Endothelial cell of umbilical vein (primary cell): ENCODE measurements around the gene C3orf20. TPM values are rescaled to one million over a fixed set of nuclear protein-coding genes. Genes with fewer than 3 reads are reported as not detected.
A peak's percentile ranks its signal among the peaks of the same experiment; 100 is the strongest.
"Not testable (repeated sequence)": the region's sequence is repeated elsewhere in the genome, so short reads cannot be mapped to it uniquely, and the experiment has no call there.

ENCODE experiments used
- BruUV-seq: library from RNA; stranded (reverse); fragments of 400-500 nt; replicated peaks from 2 replicates; lab custom pipeline; 2021; lab: Mats Ljungman, UMichigan
- CTCF ChIA-PET: fragments of 300-600, 350-600 bp; sonication (Branson Sonifier 250); formaldehyde crosslinking; loops from one replicate; lab custom pipeline; 2021; ENCODE audit warnings: antibody characterized with exemption, inconsistent platforms; lab: Charles Lee
- POLR2A ChIA-PET: fragments of 300-600, 350-600 bp; sonication (Branson Sonifier 250); formaldehyde crosslinking; loops from one replicate; lab custom pipeline; 2021; ENCODE audit warnings: antibody characterized with exemption, inconsistent platforms; lab: Charles Lee
- DNase-seq: peaks from one replicate; pipeline ENCODE4 v3.0.0-alpha.2; 2011; ENCODE audit warnings: low read depth, low spot score
- FAIRE-seq: peaks from 2 replicates; lab custom pipeline; 2011; peaks lifted over from hg19 to GRCh38; lab: Jason Lieb, UNC
- H2AFZ ChIP-seq: 2 replicates; pipeline ENCODE4 v1.6.0; 2012; ENCODE audit warnings: low read depth, low read length, control low read depth, inconsistent platforms
- H3K27ac ChIP-seq: 2 replicates; pipeline ENCODE4 v1.5.1; 2011; ENCODE audit warnings: low read depth, mild to moderate bottlenecking, control low read depth, low read length, moderate library complexity; ENCODE audit not compliant: insufficient read depth
- H3K27me3 ChIP-seq, 2 experiments: 2 replicates each; pipeline versions ENCODE4 v1.6.0 to v1.6.1; 2011; ENCODE audit warnings: low read length in 2 of 2, mixed read lengths in 1 of 2; ENCODE audit not compliant: control insufficient read depth in 2 of 2, insufficient read depth in 2 of 2
- H3K36me3 ChIP-seq, 2 experiments: 2 replicates in 1 of 2; 3 replicates in 1 of 2; pipeline ENCODE4 v1.5.1; 2011; ENCODE audit warnings: low read length in 2 of 2, mild to moderate bottlenecking in 1 of 2, moderate library complexity in 1 of 2; ENCODE audit not compliant: control insufficient read depth in 2 of 2, insufficient read depth in 2 of 2; ENCODE audit errors: extremely low read depth in 1 of 2
- H3K4me1 ChIP-seq: 3 replicates; pipeline ENCODE4 v1.5.1; 2011; ENCODE audit warnings: mild to moderate bottlenecking, low read length; ENCODE audit not compliant: control insufficient read depth, insufficient read depth; ENCODE audit errors: extremely low read depth
- H3K4me2 ChIP-seq: 2 replicates; pipeline ENCODE4 v1.6.1; 2011; ENCODE audit warnings: low read length, control low read depth, mixed read lengths; ENCODE audit not compliant: insufficient read depth
- H3K4me3 ChIP-seq, 3 experiments: fragments of 200-600 bp in 1 of 3; sonication (generic), shearing (Covaris generic) in 1 of 3; replicated peaks in 1 of 3; 2 replicates each; pipeline ENCODE4 v1.5.1; 2011 to 2016; ENCODE audit warnings: control low read depth in 3 of 3, low read length in 3 of 3, mild to moderate bottlenecking in 2 of 3, inconsistent platforms in 1 of 3, low read depth in 1 of 3, moderate library complexity in 1 of 3; ENCODE audit not compliant: insufficient read depth in 1 of 3
- H3K79me2 ChIP-seq: 2 replicates; pipeline ENCODE4 v1.6.0; 2012; ENCODE audit warnings: low read length, inconsistent platforms; ENCODE audit not compliant: control insufficient read depth, insufficient read depth
- H3K9ac ChIP-seq: replicated peaks from 2 replicates; pipeline ENCODE3; 2011; ENCODE audit warnings: low read length, control low read depth; ENCODE audit not compliant: insufficient read depth; ENCODE audit errors: extremely low read depth
- H3K9me1 ChIP-seq: replicated peaks from 3 replicates; pipeline ENCODE4 v1.6.0; 2011; ENCODE audit warnings: mild to moderate bottlenecking, low read length; ENCODE audit not compliant: control insufficient read depth, insufficient read depth; ENCODE audit errors: extremely low read depth
- H3K9me3 ChIP-seq: replicated peaks from 2 replicates; pipeline ENCODE4 v1.5.1; 2012; ENCODE audit warnings: low read length, inconsistent platforms; ENCODE audit not compliant: control insufficient read depth, insufficient read depth
- H4K20me1 ChIP-seq: replicated peaks from 2 replicates; pipeline ENCODE3; 2011; ENCODE audit warnings: mild to moderate bottlenecking, low read length; ENCODE audit not compliant: control insufficient read depth, insufficient read depth; ENCODE audit errors: extremely low read depth
- CTCF ChIP-seq, 2 donors: IDR thresholded peaks; 1 replicate in 1 of 2; 2 replicates in 1 of 2; pipeline ENCODE4 v1.5.1; 2011; ENCODE audit warnings: low read length in 2 of 2, mild to moderate bottlenecking in 2 of 2, moderate library complexity in 2 of 2, control low read depth in 1 of 2, inconsistent platforms in 1 of 2, low read depth in 1 of 2; ENCODE audit not compliant: insufficient read depth in 1 of 2; ENCODE audit errors: extremely low read depth in 1 of 2
- EZH2 ChIP-seq: IDR thresholded peaks from 2 replicates; pipeline ENCODE4 v1.6.1; 2012; ENCODE audit warnings: borderline replicate concordance, low read depth, mild to moderate bottlenecking, moderate library complexity, low read length, inconsistent platforms; ENCODE audit not compliant: severe bottlenecking
- FOS ChIP-seq: IDR thresholded peaks from 2 replicates; pipeline ENCODE4 v1.6.1; 2011; ENCODE audit warnings: mild to moderate bottlenecking, low read length, moderate library complexity, borderline replicate concordance; ENCODE audit not compliant: insufficient read depth
- GATA2 ChIP-seq: IDR thresholded peaks from 2 replicates; pipeline ENCODE4 v1.7.0; 2011; ENCODE audit warnings: low read depth, mild to moderate bottlenecking, moderate library complexity, mixed read lengths, low read length; ENCODE audit not compliant: insufficient read length, insufficient read depth
- JUN ChIP-seq: IDR thresholded peaks from 2 replicates; pipeline ENCODE4 v1.6.1; 2011; ENCODE audit warnings: borderline replicate concordance, low read depth; ENCODE audit not compliant: insufficient read length, insufficient read depth
- MAX ChIP-seq: IDR thresholded peaks from 2 replicates; pipeline ENCODE4 v1.6.1; 2011; ENCODE audit not compliant: insufficient read depth, insufficient read length
- MYC ChIP-seq: IDR thresholded peaks from one replicate; pipeline ENCODE4 v1.6.1; 2011; ENCODE audit warnings: mild to moderate bottlenecking, low read depth, low read length
- POLR2A ChIP-seq: IDR thresholded peaks from 2 replicates; pipeline ENCODE4 v1.6.1; 2012; ENCODE audit warnings: low read depth, mild to moderate bottlenecking, control low read depth, low read length
- POLR2AphosphoS5 ChIP-seq: IDR thresholded peaks from 2 replicates; pipeline ENCODE4 v1.6.1; 2012; ENCODE audit warnings: low read depth, mild to moderate bottlenecking, control low read depth, low read length, moderate library complexity; ENCODE audit not compliant: insufficient read depth
- dilution Hi-C: fragments of 300-500 bp; cut with MboI; formaldehyde crosslinking; loops from one replicate; pipeline ENCODE4 v1.15.0; 2019; ENCODE audit warnings: low sequenced_read_pairs; ENCODE audit not compliant: extremely low pct_ligation_motif_present
- intact Hi-C: fragments of 100-400 bp; cut with micrococcal nuclease; formaldehyde crosslinking; loops from one replicate; pipeline ENCODE4 v1.10.0; 2022
- polyA plus RNA-seq, 4 experiments: library from polyadenylated mRNA; depleted of rRNA in 3 of 4; stranded (reverse) in 3 of 4; unstranded in 1 of 4; fragments of >200 nt; gene quantifications; 2 replicates each; pipeline versions ENCODE4 v1.2.1 to v1.2.3, GENCODE V29; 2011 to 2012; ENCODE audit warnings: missing spikeins in 1 of 4
- total RNA-seq: library from RNA; stranded (reverse); gene quantifications from 2 replicates; pipeline ENCODE4 v1.2.3, GENCODE V29; 2021

C3orf20 gene
- total and polyA plus RNA-seq, 2 donors (not counting 3 experiments of a cell fraction or from before 2014, with no cell fraction given): not detected

GRCh38 chr3:14652360-14652907, 22.5 kb upstream of the C3orf20 start:
- peak overlapping the region; percentile 20 for H2AFZ ChIP-seq
- intact Hi-C loops, dilution Hi-C loops, BruUV-seq, FAIRE-seq, H4K20me1 ChIP-seq, POLR2A ChIA-PET, H3K27me3 ChIP-seq, H3K9me3 ChIP-seq, DNase-seq, H3K9me1 ChIP-seq, H3K36me3 ChIP-seq: not testable (repeated sequence)
- H3K4me1 ChIP-seq: peaks cover 16% of the 10 kb centered on the region
- CTCF ChIA-PET: interaction anchor here (0.8 to 2.2 kb wide), 8 partner anchors 21 to 756 kb away, joined by 3 to 11 read pairs (median 6); no protein-coding TSS in a partner anchor
- peak overlapping the region; percentile 40 for H3K27ac ChIP-seq
- peak overlapping the region; percentile 87 for H3K4me2 ChIP-seq
- peaks cover 14% of the 10 kb centered on the region for H3K79me2 ChIP-seq
- peak overlapping the region; percentile 64 for H3K9ac ChIP-seq
- peak overlapping the region; percentile 17 to 75 (median 61) for H3K4me3 ChIP-seq

GRCh38 chr3:14657579-14657978, 17.4 kb upstream of the C3orf20 start:
- CTCF ChIA-PET: no interaction called here
- dilution Hi-C loops: no loop called here
- TF ChIP-seq JUN (no peak), POLR2AphosphoS5 (no peak), POLR2A (no peak), FOS (no peak), EZH2 (no peak), MYC (no peak), MAX (no peak), GATA2 (no peak), CTCF (IDR thresholded peaks at IDR 0.05; ENCODE audit: extremely low read depth in 1 of 2, insufficient read depth in 1 of 2, low read depth in 1 of 2, low read length in 2 of 2) (no peak)

More at GRCh38 chr3:14657579-14657978, 17.4 kb upstream of the C3orf20 start:
- Histone ChIP-seq H4K20me1 (no peaks in the 10 kb centered on the region), H2AFZ (no peak overlapping the region), H3K36me3 (peaks cover 15 to 41% of the 10 kb centered on the region in 2 experiments), H3K9me3 (no peaks in the 10 kb centered on the region), H3K4me1 (peaks cover 11% of the 10 kb centered on the region), H3K27me3 (no peaks in the 10 kb centered on the region), H3K9ac (no peak overlapping the region), H3K79me2 (peaks cover 9% of the 10 kb centered on the region), H3K4me3 (no peak overlapping the region), H3K4me2 (no peak overlapping the region), H3K9me1 (no peaks in the 10 kb centered on the region), H3K27ac (no peak overlapping the region)
- intact Hi-C loops: no loop called here
- FAIRE-seq: no peak
- POLR2A ChIA-PET: no interaction called here
- no peak for DNase-seq
- BruUV-seq: no TSS peak
